Breast epithelium (tissue), 4 donors: ENCODE measurements around the gene ASPHD1. TPM values are rescaled to one million over a fixed set of nuclear protein-coding genes. Genes with fewer than 3 reads are reported as not detected.

ENCODE experiments used
- DNase-seq, 2 donors: peaks; one replicate each; pipeline ENCODE4 v3.0.0-alpha.2; 2019; ENCODE audit warnings: low spot score in 2 of 2
- H3K27ac ChIP-seq, 2 donors: fragments of 200-600 bp; sonication (generic) in 1 of 2; one replicate each; pipeline ENCODE4 v1.5.1; 2016 to 2019; ENCODE audit warnings: mild to moderate bottlenecking in 1 of 2
- H3K27me3 ChIP-seq, 2 donors: fragments of 200-600 bp; sonication (generic) in 1 of 2; one replicate each; pipeline versions ENCODE4 v1.5.1 to v1.6.0; 2017 to 2019; ENCODE audit warnings: control low read depth in 1 of 2, mild to moderate bottlenecking in 1 of 2
- H3K36me3 ChIP-seq: fragments of 200-600 bp; one replicate; pipeline ENCODE4 v1.5.1; 2019
- H3K4me1 ChIP-seq, 2 donors: fragments of 200-600 bp; sonication (generic); one replicate each; pipeline ENCODE4 v1.5.1; 2016 to 2019; ENCODE audit warnings: control low read depth in 1 of 2
- H3K4me3 ChIP-seq, 3 donors: fragments of 200-600 bp; sonication (generic); 1 replicate in 2 of 3; 2 replicates in 1 of 3; pipeline ENCODE4 v1.5.1; 2016 to 2019; ENCODE audit warnings: mild to moderate bottlenecking in 3 of 3, moderate library complexity in 2 of 3
- H3K9me3 ChIP-seq, 2 donors: fragments of 200-600 bp; sonication (generic) in 1 of 2; one replicate each; pipeline ENCODE4 v1.5.1; 2016 to 2019; ENCODE audit warnings: control low read depth in 1 of 2
- CTCF ChIP-seq, 3 donors: fragments of 450-650 bp; IDR thresholded peaks; one replicate each; pipeline ENCODE4 v1.5.1; 2016 to 2017; ENCODE audit warnings: antibody characterized with exemption in 3 of 3, mild to moderate bottlenecking in 3 of 3, moderate library complexity in 3 of 3
- POLR2A ChIP-seq: fragments of 450-650 bp; IDR thresholded peaks from one replicate; pipeline ENCODE4 v1.6.1; 2016; ENCODE audit warnings: antibody characterized with exemption, mild to moderate bottlenecking, moderate library complexity
- POLR2AphosphoS5 ChIP-seq, 3 donors: sonication (generic); formaldehyde crosslinking; IDR thresholded peaks; one replicate each; pipeline ENCODE4 v1.6.1; 2017; ENCODE audit warnings: antibody characterized with exemption in 3 of 3
- intact Hi-C: fragments of 100-400 bp; cut with DNase I; formaldehyde crosslinking; loops from one replicate; pipeline ENCODE4 v1.15.1; 2023; ENCODE audit warnings: low total_unique reads
- total RNA-seq, 3 donors: library from RNA; depleted of rRNA; stranded (reverse); fragments of >200 nt; gene quantifications; one replicate each; pipeline ENCODE4 v1.1.0, GENCODE V29; 2016

The ASPHD1 gene
- total RNA-seq, 3 donors from 2014 or later = 1.3 to 2.5 TPM; not detected in 1

- TF ChIP-seq CTCF (IDR thresholded peaks at IDR 0.05) = no peak
- no peak for TF ChIP-seq POLR2AphosphoS5 (IDR thresholded peaks at IDR 0.05)
- TF ChIP-seq POLR2A = no peak
- Histone ChIP-seq H3K27ac (peak overlapping the region in 1 of 2 donors; percentile 39), H3K9me3 (no peaks in the 10 kb centered on the region), H3K27me3 (no peaks in the 10 kb centered on the region), H3K36me3 (no peaks in the 10 kb centered on the region), H3K4me3 (no peak overlapping the region), H3K4me1 (peaks cover 3 to 10% of the 10 kb centered on the region in 2 donors)
- intact Hi-C loops = no loop called here
- no peak for DNase-seq
Measured at GRCh38 chr16:29858149-29858849, 42.0 kb upstream of the ASPHD1 start.

GRCh38 chr16:29858974-29859373, 41.3 kb upstream of the ASPHD1 start:
- H3K4me1 ChIP-seq = peaks cover 3 to 10% of the 10 kb centered on the region in 2 donors
- peak overlapping the region in 1 of 2 donors; percentile 39 for H3K27ac ChIP-seq
- H3K9me3 ChIP-seq = no peaks in the 10 kb centered on the region
- H3K27me3 ChIP-seq = no peaks in the 10 kb centered on the region
- intact Hi-C loops = no loop called here
- H3K4me3 ChIP-seq = no peak overlapping the region
- DNase-seq = no peak
- TF ChIP-seq POLR2A = no peak
- no peak for TF ChIP-seq CTCF (IDR thresholded peaks at IDR 0.05)
- TF ChIP-seq POLR2AphosphoS5 (IDR thresholded peaks at IDR 0.05) = no peak
- no peaks in the 10 kb centered on the region for H3K36me3 ChIP-seq

- peaks cover 3 to 10% of the 10 kb centered on the region in 2 donors for H3K4me1 ChIP-seq
- intact Hi-C loops = loop anchor here (10.0 kb wide), 2 partner anchors 55 to 155 kb away; partner anchors contain the start of genes DOC2A and MAZ
- H3K9me3 ChIP-seq = no peaks in the 10 kb centered on the region
- no peak for DNase-seq
- H3K27me3 ChIP-seq = no peaks in the 10 kb centered on the region
- peak overlapping the region; percentile 13 to 20 for H3K27ac ChIP-seq
- TF ChIP-seq POLR2A = no peak
- no peak for TF ChIP-seq CTCF (IDR thresholded peaks at IDR 0.05)
- TF ChIP-seq POLR2AphosphoS5 (IDR thresholded peaks at IDR 0.05) = no peak
- no peak overlapping the region for H3K4me3 ChIP-seq
- H3K36me3 ChIP-seq = no peaks in the 10 kb centered on the region
Measured at GRCh38 chr16:29860218-29860617, 40.1 kb upstream of the ASPHD1 start.

GRCh38 chr16:29862383-29862883, 37.9 kb upstream of the ASPHD1 start:
- peaks cover 3 to 10% of the 10 kb centered on the region in 2 donors for H3K4me1 ChIP-seq
- peak overlapping the region; percentile 90 to 92 for H3K27ac ChIP-seq
- H3K27me3 ChIP-seq = no peaks in the 10 kb centered on the region
- no peak for DNase-seq
- peak overlapping the region; percentile 68 to 97 (median 95) for H3K4me3 ChIP-seq
- intact Hi-C loops = loop anchor here (10.0 kb wide), 2 partner anchors 58 to 152 kb away; partner anchors contain the start of genes DOC2A and MAZ
- no peak for TF ChIP-seq POLR2AphosphoS5 (IDR thresholded peaks at IDR 0.05)
- no peak for TF ChIP-seq CTCF (IDR thresholded peaks at IDR 0.05)
- TF ChIP-seq POLR2A = no peak
- no peaks in the 10 kb centered on the region for H3K36me3 ChIP-seq
- no peaks in the 10 kb centered on the region for H3K9me3 ChIP-seq
